GM21786 (cell line): ENCODE data around the gene GPR132.
"Not testable (repeated sequence)": the region's sequence is repeated elsewhere in the genome, so short reads cannot be mapped to it uniquely, and the experiment has no call there.

Experiments
- ATAC-seq: cut with Tn5 transposase; IDR thresholded peaks from one replicate; pipeline ENCODE4 v1.9.1; 2021; ENCODE audit not compliant: unreplicated experiment

Gene GPR132

DNA sequence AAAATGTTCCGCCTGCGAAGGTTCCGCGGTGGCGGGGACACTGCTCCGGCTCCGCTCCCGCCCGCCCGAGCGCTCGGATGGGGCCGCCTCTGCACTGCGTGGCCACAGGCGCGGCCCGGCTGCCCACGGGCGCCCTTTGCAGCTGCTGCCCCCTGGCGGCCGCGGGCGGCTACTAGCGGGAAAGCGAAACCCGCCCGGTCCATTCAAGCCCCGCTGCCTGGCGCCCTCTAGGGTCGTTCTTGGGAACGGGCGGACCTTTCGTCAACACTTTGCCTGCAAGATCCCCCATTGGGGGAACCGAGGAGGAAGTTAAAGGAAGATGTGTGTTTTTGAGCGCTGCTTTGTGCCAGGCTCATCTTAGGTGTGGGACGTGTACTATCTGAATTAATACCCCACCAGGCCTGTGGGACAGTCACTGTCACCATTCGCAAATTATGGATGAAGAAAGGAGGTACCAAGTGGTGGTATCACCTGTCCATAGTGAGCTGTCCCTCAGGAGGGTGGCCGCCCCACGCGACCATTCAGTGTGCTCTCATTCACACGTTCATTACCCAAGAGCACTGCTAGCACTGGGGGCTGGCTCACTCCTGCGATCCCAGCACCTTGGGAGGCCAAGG is 19.4 kb downstream of the GPR132 start:
- ATAC-seq: no peak

DNA sequence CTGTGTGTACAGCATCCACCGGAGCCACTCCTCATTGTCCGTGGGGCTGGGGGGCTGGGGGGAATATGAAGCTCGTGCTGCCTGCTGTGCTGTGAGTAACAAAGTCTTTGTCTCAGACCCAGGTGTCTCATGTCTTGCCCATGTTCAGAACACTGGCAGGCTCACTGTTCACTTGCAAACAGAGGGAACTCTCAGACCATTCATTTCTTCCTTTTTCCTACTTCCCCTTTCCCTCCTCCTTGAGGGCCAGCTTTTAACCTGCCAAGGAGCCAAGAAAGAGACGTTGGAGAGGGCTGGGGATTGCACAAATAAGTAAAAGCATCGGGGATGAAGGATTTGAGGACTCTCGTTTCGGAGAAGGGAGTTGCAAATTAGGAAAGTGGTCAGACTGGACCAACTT is 21.6 kb downstream of the GPR132 start:
- ATAC-seq: no peak

DNA sequence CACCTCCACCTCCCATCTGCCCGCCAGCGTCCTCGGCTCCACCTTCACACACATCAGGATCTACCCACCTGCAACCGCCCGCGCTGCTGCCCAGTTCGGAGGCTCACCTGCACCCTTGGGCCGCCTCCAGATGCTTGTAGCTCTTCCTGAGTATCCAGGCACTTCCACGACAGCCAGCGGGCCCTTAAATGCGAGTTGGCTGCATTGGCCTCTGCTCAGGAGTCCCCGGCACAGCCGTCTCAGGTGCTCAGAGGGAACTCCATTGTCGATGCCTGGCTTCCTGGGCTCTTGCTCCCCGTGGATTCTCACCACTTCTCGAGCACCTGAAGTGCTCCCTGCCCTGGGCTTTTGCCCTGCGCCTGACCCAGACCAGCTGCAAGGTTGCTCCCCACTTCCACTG is 22.4 kb downstream of the GPR132 start:
- no peak for ATAC-seq

DNA sequence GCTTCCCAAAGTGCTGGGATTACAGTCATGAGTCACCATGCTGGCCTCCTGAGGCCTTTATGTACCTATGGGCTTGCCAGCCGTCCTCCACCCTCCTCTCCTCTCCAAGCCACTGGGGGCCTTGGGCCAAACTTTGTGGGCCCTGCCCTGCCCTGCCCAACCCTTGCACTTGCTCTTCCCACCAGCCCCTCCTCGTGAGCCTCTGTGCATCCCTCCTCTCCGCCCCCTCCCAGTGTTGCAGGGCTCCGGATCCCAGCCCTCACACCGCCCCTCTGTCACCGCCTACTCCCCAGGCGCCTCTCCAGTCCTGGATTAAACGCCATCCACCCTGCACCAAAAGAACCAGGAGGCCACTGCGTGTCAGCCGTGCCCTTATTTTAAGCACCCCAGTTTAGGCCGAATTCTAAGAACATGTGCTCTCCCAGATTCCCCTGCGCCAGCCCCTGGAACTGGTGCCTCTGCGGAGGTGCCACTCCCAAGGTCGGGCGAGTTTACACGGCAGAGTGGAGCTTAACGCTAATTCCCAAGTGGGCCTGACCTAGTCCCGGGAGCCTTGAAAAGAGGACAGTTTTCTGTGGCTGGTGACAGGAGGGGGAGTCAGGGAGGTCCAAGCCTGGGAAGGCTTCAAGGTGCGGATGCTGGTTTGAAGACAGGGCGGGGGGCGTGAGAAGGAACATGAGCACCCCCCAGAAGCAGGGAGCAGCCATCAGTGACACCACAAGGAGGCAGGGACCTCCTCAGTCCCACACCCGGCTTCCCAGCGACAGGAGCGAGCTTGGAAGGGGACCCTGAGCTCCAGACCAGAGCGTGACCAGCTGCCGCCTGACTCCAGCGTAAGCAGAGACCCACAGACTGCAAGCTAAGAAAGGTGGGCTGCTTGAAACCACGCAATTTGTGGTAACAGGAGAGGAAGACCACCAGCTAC is 23.1 kb downstream of the GPR132 start:
- ATAC-seq: no peak

DNA sequence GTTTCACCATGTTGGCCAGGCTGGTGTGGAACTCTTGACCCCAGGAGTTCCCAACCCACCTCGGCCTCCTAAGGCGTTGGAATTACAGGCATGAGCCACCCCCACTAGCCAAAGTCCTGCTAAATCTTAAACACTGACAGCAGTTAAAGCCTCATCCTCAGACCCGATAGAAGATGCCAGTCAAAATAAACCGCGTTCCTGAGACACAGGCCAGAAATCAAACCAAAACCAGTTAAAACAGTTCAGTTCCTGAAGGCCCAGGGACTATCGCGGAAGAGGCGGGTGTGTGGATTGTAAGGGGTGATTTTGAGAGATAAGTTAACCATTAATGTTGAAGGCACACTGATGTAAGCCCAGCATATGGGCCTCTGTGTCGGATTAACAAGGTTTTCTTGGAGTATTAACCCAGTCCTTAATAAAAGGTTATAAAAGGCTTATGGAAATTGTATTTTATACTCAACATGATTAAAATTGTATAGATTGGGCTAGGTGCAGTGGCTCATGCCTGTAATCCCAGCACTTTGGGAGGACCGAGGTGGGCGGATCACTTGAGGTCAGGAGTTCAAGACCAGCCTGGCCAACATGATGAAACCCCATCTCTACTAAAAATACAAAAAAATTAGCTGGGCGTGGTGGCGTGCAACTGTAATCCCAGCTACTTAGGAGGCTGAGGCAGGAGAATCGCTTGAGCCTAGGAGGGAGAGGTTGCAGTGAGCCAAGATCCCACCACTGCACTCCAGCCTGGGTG is 25.6 kb downstream of the GPR132 start:
- ATAC-seq: no peak

DNA sequence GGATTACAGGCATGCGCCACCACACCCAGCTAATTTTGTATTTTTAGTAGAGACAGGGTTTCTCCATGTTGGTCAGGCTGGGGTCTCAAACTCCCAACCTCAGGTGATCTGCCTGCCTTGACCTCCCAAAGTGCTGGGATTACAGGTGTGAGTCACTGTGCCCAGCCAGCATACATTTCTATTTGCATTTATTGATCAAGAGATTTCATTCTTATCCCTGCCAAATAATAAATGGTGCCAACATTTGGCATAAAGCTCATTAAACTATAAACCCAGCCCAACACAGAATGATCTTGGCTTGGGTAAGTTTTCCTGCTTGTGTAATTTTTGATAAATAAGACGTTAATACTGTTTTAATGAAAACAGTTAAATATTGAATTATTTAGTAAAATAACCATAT is 29.6 kb downstream of the GPR132 start:
- ATAC-seq: not testable (repeated sequence)

DNA sequence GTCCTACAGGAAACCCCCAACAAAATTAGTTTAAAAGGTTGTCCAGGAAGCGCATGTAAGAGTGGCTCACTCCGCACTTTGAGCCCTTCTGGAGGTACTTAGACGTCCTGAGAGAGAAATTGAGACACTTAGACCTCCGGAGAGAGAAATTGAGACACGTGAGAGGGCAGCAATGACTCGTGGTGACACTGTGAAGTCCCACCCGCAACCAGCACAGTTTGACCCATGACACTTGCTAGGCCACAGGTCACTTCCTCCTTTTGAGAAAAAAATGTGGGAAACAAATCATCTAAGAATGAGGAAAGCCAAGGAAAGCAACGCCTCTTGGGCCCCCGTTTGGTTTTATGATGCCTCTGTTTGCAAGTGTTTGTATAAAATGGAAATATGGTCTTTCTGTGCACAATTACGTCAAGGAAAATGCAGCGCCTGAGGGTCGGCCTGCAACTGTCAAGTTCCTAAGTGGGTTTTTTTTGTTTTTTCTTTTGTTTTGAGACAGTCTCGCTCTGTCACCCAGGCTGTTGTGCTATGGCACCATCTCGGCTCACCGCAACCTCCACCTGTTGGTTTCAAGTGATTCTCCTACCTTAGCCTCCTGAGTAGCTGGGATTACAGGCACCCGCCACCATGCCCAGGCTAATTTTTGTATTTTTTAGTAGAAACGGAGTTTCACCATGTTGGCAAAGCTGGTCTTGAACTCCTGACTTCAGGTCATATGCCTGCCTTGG is 30.8 kb downstream of the GPR132 start:
- no peak for ATAC-seq

DNA sequence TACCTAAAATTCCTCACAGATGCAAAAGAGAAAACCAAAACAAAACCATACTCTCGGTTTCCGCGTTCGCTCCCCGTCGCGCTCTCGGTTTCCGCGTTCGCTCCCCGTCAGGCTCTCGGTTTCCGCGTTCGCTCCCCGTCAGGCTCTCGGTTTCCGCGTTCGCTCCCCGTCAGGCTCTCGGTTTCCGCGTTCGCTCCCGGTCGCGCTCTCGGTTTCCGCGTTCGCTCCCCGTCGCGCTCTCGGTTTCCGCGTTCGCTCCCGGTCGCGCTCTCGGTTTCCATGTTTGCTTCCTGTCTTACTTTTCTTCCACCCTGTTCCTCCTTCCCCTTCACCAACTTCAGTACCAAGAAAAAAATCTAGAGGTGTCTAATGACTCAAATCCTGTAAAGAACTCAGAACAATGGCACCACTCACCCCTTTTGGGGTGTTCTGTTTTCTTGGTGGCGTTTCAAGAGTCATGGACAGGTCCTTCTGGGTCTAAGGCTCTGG is 31.8 kb downstream of the GPR132 start:
- not testable (repeated sequence) for ATAC-seq

DNA sequence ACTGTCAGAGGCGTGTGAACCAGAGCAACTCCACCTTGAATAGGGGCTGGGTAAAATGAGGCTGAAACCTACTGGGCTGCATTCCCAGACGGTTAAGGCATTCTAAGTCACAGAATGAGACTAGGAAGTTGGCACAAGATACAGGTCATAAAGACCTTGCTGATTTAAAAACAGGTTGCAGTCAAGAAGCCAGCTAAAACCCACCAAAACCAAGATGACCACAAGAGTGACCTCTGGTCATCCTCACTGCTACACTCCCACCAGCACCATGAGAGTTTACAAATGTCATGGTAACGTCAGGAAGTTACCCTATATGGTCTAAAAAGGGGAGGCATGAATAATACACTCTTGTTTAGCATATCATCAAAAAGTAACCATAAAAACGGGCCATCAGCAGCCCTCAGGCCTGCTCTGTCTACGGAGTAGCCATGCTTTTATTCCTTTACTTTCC is 32.8 kb downstream of the GPR132 start:
- ATAC-seq: not testable (repeated sequence)

DNA sequence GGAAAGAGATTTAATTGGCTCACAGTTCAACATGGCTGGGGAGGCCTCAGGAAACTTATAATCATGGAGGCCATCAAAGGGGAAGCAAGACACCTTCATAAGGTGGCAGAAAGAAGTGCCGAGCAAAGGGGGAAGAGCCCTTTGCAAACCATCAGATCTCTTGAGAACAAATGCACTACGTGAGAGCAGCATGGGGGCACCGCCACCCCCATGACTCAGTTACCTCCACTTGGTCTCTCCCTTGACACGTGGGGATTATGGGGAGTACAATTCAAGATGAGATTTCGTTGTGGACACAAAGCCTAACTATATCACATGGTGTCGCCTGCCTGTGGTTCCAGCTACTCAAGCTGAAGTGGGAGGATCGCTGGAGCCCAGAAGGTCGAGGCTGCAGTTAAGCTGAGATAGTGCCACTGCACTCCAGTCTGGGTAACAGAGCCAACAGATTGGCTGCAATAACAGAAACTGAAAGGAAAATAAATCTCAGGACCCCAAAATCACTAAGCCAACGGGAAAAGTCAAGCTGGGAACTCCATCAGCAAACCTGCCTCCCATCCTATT is 34.3 kb downstream of the GPR132 start:
- ATAC-seq: no peak

DNA sequence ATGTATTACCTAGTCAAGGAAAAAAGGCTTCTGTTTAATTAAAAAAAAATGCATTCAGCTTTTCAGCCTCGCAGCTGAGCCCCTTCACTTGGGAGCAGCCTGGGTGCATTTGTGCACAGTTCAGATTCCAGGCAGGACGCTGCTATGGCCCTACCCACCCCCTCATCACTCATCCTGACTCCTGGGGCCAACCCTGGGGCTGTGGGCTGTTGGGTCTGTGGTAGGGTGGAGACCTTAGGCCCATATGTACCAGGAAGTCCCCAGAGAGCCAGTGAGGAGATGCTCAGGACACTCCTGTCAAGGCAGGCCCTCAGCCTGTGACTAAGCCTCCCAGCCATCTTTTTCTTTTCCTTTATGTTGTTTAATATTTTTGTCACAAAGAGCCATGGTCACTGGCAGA is 35.0 kb downstream of the GPR132 start:
- no peak for ATAC-seq

DNA sequence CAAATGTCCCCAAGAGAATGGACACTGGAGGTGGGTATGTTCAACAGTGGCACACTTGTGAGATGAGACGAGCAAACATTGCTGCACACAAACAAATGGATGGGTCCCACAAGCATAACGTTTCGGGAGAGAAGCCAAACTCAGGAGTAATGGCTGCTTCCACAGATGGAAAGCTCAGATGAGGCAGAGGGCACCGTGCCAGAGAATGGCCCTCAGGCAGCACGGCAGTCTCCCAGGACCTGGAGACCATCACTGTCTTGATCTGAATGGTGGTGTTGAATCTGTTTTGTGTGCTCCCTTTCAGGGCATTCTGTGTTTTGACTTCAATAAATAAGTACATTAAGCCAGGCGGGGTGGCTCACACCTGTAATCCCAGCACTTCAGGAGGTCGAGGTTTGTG is 35.8 kb downstream of the GPR132 start:
- ATAC-seq: no peak

DNA sequence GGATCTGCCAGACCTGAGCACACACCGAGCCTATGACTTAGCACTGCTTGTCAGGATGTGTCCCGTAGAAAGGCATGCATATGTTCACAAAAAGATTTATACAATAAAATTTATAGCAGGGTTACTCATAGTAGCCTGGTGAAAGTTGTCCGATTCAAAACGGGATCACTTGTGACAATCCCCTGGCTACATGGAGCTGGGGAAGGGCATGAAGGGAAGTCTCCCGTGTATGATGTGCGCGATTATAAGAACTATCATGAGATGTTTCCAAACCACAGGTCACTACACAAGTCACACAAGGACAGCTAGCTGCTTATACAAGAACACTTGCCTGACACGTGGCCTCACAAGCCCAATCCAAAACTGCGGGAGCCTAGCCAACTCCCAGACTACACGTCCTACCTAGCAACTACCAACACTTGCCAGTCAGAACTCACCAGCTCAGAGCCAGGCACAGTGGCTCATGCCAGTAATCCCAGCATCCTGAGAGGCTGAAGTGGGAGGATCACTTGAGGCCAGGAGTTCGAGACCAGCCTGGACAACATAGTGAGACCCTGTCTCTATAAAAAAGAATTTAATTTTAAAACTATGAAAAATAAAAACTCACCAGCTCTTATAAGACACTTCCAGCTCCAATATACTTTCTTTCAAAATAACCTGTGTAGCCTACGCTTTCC is 36.8 kb downstream of the GPR132 start:
- no peak for ATAC-seq

DNA sequence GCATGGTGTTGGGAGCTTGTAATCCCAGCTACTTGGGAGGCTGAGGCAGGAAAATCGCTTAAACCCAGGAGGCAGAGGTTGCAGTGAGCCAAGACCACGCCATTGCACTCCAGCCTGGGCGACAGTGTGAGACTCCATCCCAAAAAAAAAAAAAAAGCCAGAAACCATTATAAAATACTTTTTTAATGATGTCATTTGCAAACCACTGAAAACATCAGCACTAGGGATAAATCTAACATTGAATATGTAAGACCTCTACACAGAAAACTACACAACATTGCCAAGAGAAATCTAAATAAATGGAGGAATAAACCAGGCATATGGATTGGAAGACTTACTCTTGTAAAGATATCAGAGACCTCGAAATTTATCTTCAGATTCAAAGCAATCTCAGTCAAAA is 37.5 kb downstream of the GPR132 start:
- ATAC-seq: not testable (repeated sequence)

DNA sequence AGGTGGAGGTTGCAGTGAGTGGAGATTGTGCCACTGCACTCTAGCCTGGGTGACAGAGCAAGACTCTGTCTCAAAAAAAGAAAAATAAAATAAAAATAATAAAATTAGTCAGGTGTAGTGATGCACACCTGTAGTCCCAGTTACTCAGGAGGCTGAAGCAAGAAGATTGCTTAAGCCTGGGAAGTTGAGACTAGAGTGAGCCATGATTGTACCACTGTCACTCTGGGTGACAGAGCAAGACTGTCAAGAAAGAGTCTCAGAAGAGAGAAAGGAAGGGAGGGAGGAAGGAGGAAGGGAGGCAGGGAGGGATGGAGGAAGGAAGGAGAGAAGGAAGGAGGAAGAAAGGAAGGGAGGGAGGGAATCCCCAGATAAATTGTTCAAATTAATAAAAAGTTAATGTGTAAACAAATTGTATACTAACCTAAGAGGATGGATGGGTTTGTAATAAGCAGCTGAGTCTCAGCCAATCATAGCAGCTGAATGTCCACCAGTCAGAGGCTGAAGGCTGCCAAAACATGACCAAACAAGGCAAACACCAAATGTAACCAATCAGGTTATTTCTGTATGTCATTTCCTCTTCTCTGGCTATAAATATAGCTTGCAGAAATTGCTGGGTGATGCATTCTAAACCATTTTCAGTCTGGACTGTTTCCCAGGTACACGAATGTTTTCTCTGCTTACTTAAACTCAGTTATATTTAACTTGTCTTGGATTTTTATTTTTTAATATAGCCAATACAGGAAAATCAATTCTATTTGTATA is 38.2 kb downstream of the GPR132 start:
- ATAC-seq: no peak

DNA sequence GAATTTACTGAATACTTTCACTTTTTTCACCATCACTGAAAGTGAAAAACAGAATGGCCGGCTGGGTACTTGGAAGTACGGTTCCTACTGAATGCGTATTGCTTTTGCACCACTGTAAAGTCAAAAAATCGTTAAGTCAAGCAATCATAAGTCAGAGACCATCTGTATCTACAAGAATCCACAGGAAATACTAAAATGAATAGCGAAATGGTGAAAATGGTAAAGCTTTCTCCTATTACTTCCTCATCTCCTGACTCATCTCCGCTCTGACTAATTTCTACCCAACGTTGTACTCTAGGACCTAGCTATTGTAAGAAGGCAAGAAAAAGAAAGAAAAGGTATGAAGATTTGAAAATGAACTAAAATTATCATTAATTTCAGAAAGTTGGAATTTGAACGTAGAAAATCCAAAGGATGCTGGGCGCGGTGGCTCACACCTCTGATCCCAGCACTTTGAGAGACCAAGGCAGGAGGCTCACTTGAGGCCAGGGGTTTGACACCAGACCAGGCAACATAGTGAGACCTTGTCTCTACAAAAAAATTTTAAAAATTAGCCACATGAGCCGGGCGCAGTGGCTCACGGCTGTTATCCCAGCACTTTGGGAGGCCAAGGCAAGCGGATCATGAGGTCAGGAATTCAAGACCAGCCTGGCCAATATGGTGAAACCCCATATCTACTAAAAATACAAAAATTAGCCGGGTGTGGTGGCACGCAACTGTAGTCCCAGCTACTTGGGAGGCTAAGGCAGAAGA is 39.0 kb downstream of the GPR132 start:
- ATAC-seq: no peak

DNA sequence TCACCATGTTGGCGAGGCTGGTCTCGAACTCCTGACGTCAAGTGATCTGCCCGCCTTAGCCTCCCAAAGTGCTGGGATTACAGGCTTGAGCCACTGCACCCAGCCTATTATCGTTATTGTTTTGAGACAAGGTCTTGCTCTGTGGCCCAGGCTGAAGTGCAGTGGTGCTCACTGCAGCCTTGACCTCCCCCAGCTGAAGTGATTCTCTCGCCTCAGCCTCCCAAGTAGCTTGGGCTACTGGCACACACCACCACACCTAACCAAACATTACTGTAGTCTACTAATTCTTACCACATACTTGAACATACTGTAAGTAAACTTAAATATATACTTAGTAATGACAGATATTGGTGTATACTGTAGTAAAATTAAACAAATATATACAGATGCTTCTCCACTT is 39.8 kb downstream of the GPR132 start:
- ATAC-seq: no peak

DNA sequence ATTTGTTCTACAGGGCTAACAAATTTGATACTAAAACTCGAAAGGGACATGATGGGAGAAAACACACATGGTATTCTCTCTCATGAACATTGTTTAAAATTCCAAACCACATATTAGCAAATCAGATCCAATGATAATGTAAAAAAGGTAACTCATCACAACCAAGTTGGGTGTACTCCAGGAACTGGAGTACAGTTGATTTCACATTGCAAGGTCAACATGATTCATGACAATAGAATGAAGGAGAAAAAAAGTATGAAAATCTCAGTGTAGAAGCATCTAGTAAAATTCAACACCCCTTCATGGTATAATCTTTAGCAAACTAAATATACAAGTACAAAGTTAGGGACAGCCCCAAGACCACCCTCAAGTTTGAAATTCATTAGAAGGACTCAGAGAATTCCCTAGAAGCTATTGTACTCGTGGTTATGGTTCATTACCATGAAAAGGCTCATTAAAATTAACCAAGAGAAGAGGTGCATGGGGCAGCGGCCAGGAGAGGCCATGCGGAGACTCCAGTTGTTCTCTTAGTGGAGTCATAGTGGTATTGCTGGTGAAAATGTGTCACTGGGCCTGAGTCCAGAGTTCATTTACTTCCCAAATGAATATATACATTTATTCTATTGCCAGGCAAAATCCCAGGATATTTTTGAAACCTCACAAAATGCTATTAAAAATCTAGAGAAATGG is 41.3 kb downstream of the GPR132 start:
- no peak for ATAC-seq
